ENCODE results near the gene TBC1D22A.

The TBC1D22A gene

DNA sequence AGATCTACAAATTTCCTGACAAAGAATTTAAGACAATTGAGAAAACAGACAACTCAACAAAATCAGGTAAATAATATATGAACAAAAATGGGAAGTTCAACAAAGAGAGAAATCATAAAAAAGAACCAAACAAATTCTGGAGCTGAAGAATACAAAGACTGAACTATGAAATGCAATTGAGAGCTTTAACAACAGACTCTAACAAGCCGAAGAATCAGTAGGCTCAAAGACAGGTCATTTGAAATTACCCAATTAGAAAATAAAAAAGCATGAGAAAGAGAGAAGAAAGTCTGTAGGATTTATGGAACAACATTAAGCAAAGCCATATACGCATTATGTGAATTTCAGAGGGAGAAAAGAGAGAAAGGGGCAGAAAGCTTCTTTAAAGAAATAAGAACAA lies 72.8 kb downstream of the TBC1D22A start:
- no peak for DNase-seq (ENCODE audit: low read depth, low spot score)

- DNase-seq (ENCODE audit: low read depth, low spot score) = no peak
Observed at GRCh38 chr22:46835693-46836092, 73.2 kb downstream of the TBC1D22A start.

- DNase-seq (ENCODE audit: low read depth, low spot score) = no peak
Observed at GRCh38 chr22:46841522-46841921, 79.1 kb downstream of the TBC1D22A start.

- no peak for DNase-seq (ENCODE audit: low read depth, low spot score)
Observed at GRCh38 chr22:46842606-46843005, 80.2 kb downstream of the TBC1D22A start.

DNA sequence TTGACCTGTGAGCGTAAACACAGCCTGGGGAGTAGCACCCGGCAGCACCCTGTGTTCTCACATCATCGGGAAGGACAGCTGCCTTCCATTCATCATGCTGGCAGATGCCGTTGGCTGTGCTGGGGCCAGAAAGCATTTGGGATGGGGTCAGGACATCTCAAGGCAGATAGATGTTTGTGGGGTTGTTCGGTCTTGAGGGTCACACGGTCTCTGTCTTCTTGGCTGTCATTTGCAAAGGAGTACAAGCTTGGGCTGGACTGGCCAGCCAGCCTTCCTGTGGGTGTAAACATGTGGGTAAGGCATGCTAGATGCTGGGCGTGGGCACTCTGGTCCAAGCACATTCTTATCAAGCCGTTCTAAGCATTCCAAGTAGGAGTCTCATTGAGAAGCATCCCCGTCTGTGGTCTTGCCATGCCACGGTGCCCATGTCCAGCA lies 81.4 kb downstream of the TBC1D22A start:
- peak; percentile 64 for DNase-seq (ENCODE audit: low read depth, low spot score)

DNA sequence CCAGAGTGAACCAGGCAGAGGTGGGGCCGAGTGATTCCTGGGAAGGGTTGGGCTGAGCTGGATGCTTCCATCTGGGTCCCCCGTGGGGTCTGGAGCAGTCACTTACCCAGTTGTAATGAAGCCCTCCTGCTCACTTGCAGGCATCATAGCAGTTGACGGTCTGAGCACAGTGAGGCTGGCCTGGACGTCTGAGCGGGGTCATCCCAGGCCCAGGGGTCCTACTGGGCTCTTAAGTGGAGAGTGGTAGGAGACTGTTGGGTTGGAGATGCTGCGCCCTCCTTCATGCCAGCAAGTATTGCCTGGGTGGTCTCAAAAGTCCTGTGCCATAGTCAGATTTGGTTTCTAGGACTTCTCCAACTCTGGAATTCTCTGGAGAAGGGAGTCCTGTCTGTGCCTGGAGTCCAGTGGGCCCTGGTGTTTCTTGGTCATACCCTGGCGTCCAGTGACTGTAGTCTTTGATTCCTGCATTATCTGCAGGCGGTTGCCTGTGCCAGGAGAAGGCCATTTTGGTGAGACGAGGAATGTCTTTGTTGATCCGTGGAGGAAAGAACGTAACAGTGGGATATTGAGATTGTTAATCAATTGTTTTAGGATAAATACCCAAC lies 82.3 kb downstream of the TBC1D22A start:
- no peak for DNase-seq (ENCODE audit: low read depth, low spot score)

GRCh38 chr22:46845296-46846149 lies 83.1 kb downstream of the TBC1D22A start:
- DNase-seq (ENCODE audit: low read depth, low spot score) = peak; percentile 53

GRCh38 chr22:46846150-46846831 lies 83.8 kb downstream of the TBC1D22A start:
- DNase-seq (ENCODE audit: low read depth, low spot score) = peak; percentile 17

DNA sequence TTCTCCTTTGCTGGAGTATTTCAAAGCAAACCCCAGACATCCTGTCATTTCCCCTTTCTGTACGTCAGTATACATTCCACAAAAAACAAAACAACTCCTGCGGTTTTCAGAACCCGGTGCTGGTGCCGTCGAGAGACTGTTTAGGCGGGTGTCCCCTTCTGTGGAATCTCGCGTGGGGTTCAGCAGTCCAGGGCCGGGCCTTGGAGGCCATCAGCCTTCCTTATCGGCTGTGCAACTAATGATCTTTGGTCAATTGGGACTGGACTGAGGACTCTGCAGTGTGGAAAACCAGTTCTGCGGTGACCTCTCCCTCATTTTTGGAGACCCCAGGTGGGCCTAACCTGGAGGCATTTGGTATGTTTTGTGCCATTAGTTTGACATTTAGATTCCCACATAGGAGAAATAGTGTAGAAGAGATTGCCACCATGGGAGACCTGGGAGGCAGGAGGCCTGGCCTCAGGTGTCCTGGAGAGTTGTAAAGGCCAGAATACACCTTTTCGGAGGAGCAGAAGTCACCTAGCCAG lies 84.4 kb downstream of the TBC1D22A start:
- no peak for DNase-seq (ENCODE audit: low read depth, low spot score)

DNA sequence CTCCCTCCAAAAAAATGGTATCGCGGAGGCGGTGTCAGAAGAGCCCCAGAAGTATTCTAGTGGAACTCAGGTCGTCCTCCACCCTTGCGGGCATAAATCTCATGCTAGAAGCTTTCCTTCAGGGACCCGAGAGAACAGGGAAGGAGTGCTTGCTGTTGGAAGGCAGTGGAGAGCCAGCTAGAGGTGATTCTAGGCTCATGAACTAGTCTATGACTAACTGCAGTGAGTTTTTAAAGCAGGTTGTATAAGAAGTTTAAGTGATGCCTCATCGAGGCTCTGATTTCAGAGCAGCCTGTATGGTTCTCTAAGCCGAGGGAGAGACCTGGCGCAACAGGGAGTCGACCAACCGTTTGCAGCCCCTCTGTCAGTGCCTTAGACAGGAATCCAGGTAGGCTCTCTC lies 85.7 kb downstream of the TBC1D22A start:
- DNase-seq (ENCODE audit: low read depth, low spot score) = peak; percentile 21

- no peak for DNase-seq (ENCODE audit: low read depth, low spot score)
Observed at GRCh38 chr22:46849101-46849500, 86.7 kb downstream of the TBC1D22A start.

GRCh38 chr22:46849951-46850350 lies 87.5 kb downstream of the TBC1D22A start:
- DNase-seq (ENCODE audit: low read depth, low spot score) = no peak

GRCh38 chr22:46851311-46851710 lies 88.9 kb downstream of the TBC1D22A start:
- DNase-seq (ENCODE audit: low read depth, low spot score) = no peak

DNA sequence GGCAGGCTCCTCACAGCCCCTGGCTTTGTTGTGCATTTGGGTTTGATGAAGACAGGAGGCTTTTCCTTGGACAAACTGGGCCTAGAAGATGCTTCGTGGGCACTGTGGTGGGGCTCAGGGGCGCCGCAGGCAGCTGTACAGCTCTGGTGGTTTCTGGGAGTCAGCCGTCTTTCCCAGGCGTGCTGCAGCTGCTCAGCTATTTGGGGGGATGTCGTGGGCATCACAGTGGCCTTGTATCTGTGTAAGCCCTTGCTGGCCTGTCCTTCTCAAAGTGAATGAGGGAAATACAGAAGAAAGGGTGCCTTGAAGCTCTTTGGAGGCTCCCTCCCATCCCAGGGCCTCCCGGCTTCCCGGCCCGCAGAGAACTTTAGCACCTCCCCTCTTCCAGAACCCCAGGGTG lies 89.5 kb downstream of the TBC1D22A start:
- DNase-seq (ENCODE audit: low read depth, low spot score) = no peak

GRCh38 chr22:46852771-46853170 lies 90.3 kb downstream of the TBC1D22A start:
- no peak for DNase-seq (ENCODE audit: low read depth, low spot score)

DNA sequence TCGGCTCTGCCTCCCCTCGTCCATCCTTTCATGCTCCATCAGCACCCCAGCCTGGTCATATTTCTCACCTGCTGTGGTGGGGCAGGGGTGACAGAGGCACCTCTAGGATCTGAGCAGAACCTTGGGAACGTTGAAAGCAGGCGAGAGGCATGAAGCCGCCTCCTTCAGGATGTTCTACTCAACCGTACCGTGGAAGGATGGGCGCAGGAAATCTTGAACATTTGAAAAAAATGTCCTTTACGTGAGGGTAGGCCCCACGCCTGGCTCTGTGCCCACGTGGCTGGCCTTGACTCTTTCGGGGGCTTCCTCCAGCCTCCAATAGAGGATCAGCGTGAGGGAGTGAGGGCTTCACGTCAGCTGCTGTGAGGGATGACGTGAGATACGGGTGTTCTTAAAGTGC lies 90.7 kb downstream of the TBC1D22A start:
- DNase-seq (ENCODE audit: low read depth, low spot score) = no peak

DNA sequence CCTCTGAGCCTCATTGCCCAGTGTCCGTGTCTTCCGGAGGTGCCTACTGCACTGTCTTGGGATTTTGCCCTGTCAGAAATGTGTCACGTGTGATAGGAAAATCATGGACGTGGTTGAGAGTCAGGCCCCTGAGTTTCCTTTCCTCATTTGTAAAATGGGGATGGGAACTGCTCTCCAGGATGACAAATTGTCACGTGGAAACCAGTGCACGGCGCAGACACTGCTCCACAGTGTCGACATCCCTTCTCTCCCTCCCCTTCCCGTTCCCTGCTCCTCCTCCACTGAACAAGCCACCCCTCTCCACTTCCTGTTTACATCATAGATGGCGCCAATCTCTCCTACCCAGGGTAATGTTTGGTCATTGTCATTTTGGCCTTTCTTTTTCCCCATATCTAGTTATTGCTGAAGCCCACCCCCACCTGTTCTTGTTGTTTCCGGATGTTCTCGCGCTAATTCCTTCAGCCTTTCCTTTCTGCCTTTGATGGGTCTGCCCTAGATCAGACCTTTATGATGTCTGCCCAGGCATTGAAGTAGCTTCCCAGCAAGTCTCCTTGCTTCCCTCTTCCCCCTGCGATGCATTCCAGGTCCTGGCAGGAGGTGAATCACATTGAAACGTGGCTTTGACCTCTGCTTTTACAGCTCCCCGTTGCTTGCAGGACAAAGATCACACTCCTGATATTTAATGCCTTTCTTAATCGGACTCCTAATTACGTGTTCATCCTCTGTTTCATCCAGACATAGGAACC lies 91.8 kb downstream of the TBC1D22A start:
- no peak for DNase-seq (ENCODE audit: low read depth, low spot score)

GRCh38 chr22:46855681-46856080 lies 93.2 kb downstream of the TBC1D22A start:
- DNase-seq (ENCODE audit: low read depth, low spot score) = no peak

DNA sequence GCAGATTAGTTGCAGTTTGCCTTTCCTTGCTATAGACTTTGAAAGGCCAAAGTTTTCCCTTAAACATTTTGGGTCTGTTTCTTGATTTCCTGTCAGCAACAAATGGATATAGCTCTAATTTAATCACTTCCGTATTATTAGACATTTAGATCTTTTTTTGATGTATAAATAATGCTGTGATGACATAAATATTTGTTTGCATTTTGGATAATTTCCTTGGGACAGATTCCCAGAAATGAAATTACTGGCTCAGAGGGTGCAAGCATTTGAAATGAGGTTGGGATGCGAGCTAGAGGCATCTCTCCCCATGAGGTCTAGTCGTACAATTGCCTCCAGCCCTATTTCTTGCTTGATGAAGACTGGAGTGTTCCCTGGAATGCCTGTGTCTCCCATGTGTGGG lies 94.2 kb downstream of the TBC1D22A start:
- no peak for DNase-seq (ENCODE audit: low read depth, low spot score)

DNA sequence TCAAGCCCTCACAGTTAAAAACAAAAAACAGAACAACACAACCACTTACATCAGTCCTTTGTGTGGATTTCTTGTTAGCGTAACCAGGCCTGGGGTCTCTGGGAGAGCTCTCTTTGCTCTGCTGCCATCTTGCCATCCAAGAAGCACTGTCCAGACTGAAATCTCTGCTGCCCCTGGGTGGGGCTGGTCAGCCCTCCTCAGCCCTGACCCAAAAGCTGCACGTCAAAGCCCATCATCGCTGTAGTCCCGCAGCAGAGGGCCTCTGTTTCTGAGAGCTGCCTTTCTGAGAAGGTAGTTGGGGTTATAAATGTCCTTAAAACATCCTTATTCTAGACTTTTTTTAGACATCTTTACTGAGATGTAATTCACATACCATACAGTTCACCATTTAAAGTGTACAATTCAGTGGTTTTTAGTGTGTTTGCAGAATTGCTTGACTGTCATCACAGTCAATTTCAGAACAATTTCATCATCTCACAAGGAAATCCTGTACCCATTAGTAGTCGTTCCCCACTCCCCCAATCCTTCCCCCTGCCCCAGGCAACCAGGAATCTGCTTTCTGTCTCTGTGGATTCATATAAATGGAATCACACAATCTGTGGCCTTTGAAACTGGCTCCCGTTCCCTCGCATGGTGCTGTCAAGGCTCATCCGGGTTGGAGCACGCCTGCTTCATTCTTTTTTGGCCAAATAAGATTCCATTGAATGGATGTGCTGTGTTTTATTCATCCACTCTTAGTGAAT lies 94.9 kb downstream of the TBC1D22A start:
- no peak for DNase-seq (ENCODE audit: low read depth, low spot score)

DNA sequence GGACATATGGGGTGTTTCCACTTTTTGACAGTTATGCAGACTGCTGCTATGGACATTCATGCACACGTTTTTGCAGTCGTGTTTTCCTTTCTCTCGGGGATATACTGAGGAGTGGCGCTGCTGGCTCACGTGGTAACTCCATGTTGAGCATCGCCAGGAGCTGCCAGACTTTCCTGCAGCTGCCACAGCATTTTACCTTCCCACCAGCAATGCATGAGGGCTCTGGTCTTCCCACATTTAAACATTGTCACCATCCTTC lies 95.4 kb downstream of the TBC1D22A start:
- DNase-seq (ENCODE audit: low read depth, low spot score) = no peak

Measured in astrocyte of the hippocampus (primary cell).